Islet of Langerhans (tissue), 1 donor: Measurements from ENCODE around the gene MTMR2.
"Not testable (repeated sequence)": the region's sequence is repeated elsewhere in the genome, so short reads cannot be mapped to it uniquely, and the experiment has no call there.

Source experiments
- FAIRE-seq: peaks from one replicate; lab custom pipeline; 2011; peaks lifted over from hg19 to GRCh38; lab: Jason Lieb, UNC

The MTMR2 gene

DNA sequence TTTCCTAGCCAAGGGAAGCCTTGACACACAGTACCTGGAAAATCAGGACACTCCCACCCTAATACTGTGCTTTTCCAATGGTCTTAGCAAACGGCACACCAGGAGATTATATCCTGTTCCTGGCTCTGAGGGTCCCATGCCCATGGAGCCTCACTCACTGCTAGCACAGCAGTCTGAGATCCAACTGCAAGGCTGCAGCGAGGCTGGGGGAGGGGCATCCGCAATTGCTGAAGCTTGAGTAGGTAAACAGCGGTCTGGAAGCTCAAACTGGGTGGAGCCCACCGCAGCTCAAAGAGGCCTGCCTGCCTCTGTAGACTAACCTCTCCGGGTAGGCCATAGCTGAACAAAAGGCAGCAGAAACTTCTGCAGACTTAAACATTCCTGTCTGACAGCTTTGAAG, 117.4 kb downstream of the MTMR2 start:
- not testable (repeated sequence) for FAIRE-seq

GRCh38 chr11:95805869-95806268, 118.0 kb downstream of the MTMR2 start:
- FAIRE-seq, result no peak

- FAIRE-seq, result peak; percentile 43
Observed at GRCh38 chr11:95803973-95804372, 119.9 kb downstream of the MTMR2 start.

DNA sequence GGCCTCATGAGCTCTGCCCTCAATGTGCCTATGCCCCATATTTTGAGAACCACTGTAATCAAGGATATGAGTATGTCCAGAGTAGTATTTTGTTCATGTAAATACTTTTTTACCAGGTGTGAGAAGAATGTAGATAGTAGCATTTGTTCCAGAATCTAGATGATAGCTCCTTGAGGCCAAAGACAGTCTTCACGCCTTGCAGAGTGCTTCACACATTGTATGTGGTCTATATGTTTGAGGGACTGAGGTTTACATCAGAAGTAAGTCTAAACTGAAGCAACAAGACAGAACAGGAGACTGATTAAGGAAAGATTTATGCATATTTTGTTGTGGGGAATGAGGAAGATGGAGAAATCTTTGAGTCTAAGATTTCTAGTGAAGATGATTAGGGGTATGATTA, 121.1 kb downstream of the MTMR2 start:
- no peak for FAIRE-seq

DNA sequence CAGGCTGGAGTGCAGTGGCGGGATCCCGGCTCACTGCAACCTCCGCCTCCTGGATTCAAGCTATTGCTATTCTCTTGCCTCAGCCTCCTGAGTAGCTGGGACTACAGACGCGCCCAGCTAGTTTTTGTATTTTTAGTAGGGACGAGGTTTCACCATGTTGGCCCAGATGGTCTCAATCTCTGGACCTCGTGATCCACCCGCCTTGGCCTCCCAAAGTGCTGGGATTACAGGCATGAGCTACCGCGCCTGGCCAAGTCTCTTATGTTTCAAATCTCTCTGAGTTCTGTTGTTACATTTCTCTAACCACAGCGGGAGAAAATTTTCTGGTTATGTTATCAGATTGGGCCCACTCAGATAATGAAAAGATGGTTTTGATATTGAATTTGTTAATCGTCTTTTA, 123.5 kb downstream of the MTMR2 start:
- no peak for FAIRE-seq

DNA sequence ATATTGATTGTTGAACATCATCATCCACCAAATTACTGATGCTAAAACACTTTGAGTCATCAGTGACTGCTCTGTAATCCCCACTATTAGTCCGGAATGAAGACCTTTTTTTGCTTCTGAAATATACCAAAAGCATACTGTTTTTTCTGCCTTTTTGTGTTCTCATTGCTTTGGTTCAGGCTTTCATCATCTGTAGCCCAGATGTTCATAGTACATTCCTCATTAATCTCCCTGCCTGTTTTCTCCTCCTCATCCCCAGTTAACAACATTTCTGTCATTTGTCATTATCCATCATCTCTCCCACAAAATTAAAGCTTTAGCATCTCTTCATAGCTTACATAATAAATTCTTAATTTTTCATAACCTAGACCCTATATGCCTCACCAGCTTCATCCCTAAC, 124.4 kb downstream of the MTMR2 start:
- FAIRE-seq, result no peak

GRCh38 chr11:95796501-95796900, 127.4 kb downstream of the MTMR2 start:
- FAIRE-seq, result no peak

GRCh38 chr11:95795627-95796295, 128.1 kb downstream of the MTMR2 start:
- peak; percentile 9 for FAIRE-seq

DNA sequence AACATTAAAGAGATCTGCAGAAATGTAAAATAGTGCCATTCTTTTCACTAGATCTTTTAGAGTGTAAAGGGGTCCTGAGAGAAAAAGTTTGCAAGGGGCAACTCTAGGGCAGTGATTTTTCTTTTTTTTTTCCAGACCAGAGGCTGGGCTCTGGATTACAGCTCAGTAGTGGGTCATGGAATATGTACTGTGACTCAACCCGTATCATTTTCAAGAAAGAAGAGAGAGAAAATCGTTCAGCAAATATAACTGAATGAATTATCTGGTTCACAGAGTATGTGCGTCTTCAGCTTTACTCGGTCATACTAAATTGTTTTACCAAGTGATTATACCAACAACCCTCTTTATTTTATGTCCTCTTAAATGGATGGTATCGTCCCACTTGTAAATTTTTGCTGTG, 129.8 kb downstream of the MTMR2 start:
- FAIRE-seq, result no peak

GRCh38 chr11:95793116-95793515, 130.8 kb downstream of the MTMR2 start:
- no peak for FAIRE-seq

GRCh38 chr11:95792700-95793099, 131.2 kb downstream of the MTMR2 start:
- no peak for FAIRE-seq

GRCh38 chr11:95792200-95792599, 131.7 kb downstream of the MTMR2 start:
- no peak for FAIRE-seq

- FAIRE-seq, result no peak
Observed at GRCh38 chr11:95791709-95792033, 132.2 kb downstream of the MTMR2 start.

- FAIRE-seq, result no peak
Observed at GRCh38 chr11:95790933-95791708, 132.8 kb downstream of the MTMR2 start.

GRCh38 chr11:95790123-95790932, 133.6 kb downstream of the MTMR2 start, which contains the start of gene CEP57:
TSS of gene CEP57 (plus strand) at chr11:95790498. CDS start at chr11:95790699, 201 bp downstream.
- peak; percentile 86 for FAIRE-seq

DNA sequence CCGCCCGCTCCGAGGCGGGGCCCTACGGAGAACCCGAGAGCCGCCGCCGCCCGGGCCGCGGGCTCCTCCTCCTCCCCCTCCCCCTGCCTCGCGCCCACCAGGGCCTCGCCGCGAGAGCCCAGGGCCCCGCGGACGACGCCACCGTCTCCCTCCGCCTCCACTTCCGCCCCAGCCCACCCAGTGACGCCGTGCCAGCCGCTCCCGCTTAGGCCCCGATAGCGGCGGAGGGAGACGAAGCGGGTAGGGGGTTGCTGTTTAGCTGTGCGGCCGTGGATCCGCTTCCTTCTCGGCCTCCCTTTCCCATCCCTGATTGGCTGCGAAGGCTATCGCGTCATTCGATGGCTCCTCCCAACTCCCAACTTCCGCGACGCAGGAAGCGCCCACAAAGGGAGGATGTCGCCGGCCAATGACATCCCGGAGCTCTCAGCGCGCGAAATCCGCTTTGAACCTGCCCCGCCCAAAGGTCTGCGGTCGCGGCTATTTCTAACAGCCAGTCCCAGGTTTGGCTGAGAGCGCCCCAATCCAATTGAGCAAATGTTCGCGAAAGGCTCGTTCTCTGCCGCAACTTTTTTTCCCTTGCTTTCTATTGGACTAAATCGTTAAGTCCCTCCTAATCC, 134.3 kb downstream of the MTMR2 start, which contains the start of gene FAM76B:
FAM76B (minus strand) TSS at position 277 of the 617 bp plus-strand sequence. CDS start 304 bp downstream, outside the sequence.
- peak; percentile 97 for FAIRE-seq

- no peak for FAIRE-seq
Observed at GRCh38 chr11:95788921-95789505, 134.9 kb downstream of the MTMR2 start.
